ENCODE results near the gene STIL. TPM values are rescaled to one million over a fixed set of nuclear protein-coding genes. Genes with fewer than 3 reads are reported as not detected.

Gene STIL
- total RNA-seq, 1 donor from 2014 or later: 36.7 TPM

- intact Hi-C loops (cut with micrococcal nuclease): no loop called here
Measured at GRCh38 chr1:47238935-47239592, 74.9 kb downstream of the STIL start.

GRCh38 chr1:47235806-47236205 lies 78.1 kb downstream of the STIL start:
- intact Hi-C loops (cut with micrococcal nuclease): no loop called here

GRCh38 chr1:47235241-47235681 lies 78.7 kb downstream of the STIL start:
- intact Hi-C loops (cut with micrococcal nuclease): no loop called here

GRCh38 chr1:47233186-47233585 lies 80.8 kb downstream of the STIL start:
- intact Hi-C loops (cut with micrococcal nuclease): no loop called here

GRCh38 chr1:47232187-47232874 lies 81.6 kb downstream of the STIL start, which contains the start of gene TAL1:
Gene TAL1 (minus strand): TSS chr1:47232225. CDS start chr1:47225888, 6,337 bp downstream.
- intact Hi-C loops (cut with micrococcal nuclease): no loop called here

- intact Hi-C loops (cut with micrococcal nuclease): no loop called here
Measured at GRCh38 chr1:47231301-47232186, 82.4 kb downstream of the STIL start.

- intact Hi-C loops (cut with micrococcal nuclease): no loop called here
Measured at GRCh38 chr1:47230692-47231300, 83.2 kb downstream of the STIL start.

GRCh38 chr1:47229886-47230691 lies 83.9 kb downstream of the STIL start:
- intact Hi-C loops (cut with micrococcal nuclease): loop anchor here (5.0 kb wide), 2 partner anchors 38 to 207 kb away; partner anchors contain the start of genes FOXD2 and PDZK1IP1

GRCh38 chr1:47229031-47229885 lies 84.7 kb downstream of the STIL start:
- intact Hi-C loops (cut with micrococcal nuclease): loop anchor here (5.0 kb wide), 2 partner anchors 37 to 208 kb away; partner anchors contain the start of genes FOXD2 and PDZK1IP1

- intact Hi-C loops (cut with micrococcal nuclease): loop anchor here (5.0 kb wide), 2 partner anchors 36 to 209 kb away; partner anchors contain the start of genes FOXD2 and PDZK1IP1
Measured at GRCh38 chr1:47228644-47229030, 85.3 kb downstream of the STIL start.

- intact Hi-C loops (cut with micrococcal nuclease): loop anchor here (5.0 kb wide), 2 partner anchors 35 to 210 kb away; partner anchors contain the start of genes FOXD2 and PDZK1IP1
Measured at GRCh38 chr1:47227341-47228232, 86.4 kb downstream of the STIL start.

- intact Hi-C loops (cut with micrococcal nuclease): loop anchor here (5.0 kb wide), 2 partner anchors 35 to 210 kb away; partner anchors contain the start of genes FOXD2 and PDZK1IP1
Measured at GRCh38 chr1:47226839-47227215, 87.1 kb downstream of the STIL start.

GRCh38 chr1:47226121-47226838 lies 87.7 kb downstream of the STIL start:
- intact Hi-C loops (cut with micrococcal nuclease): loop anchor here (5.0 kb wide), 2 partner anchors 34 to 211 kb away; partner anchors contain the start of genes FOXD2 and PDZK1IP1

GRCh38 chr1:47225430-47226100 lies 88.4 kb downstream of the STIL start:
- intact Hi-C loops (cut with micrococcal nuclease): loop anchor here (5.0 kb wide), 2 partner anchors 33 to 212 kb away; partner anchors contain the start of genes FOXD2 and PDZK1IP1

- intact Hi-C loops (cut with micrococcal nuclease): loop anchor here (5.0 kb wide), 2 partner anchors 33 to 212 kb away; partner anchors contain the start of genes FOXD2 and PDZK1IP1
Measured at GRCh38 chr1:47224676-47225399, 89.1 kb downstream of the STIL start.
